RWPE2 (cell line): ENCODE results near the gene ADAMTS13.

ENCODE experiments used
- ATAC-seq: fragments of 200-7000 bp; cut with Tn5 transposase; 3 replicates; pipeline ENCODE4 v1.9.1; 2021; ENCODE audit warnings: low read depth
- DNase-seq: peaks from one replicate; pipeline ENCODE4 v3.0.0-alpha.2; 2020; ENCODE audit warnings: low spot score
- H3K27ac ChIP-seq: fragments of 450-650 bp; 2 replicates; pipeline ENCODE4 v1.5.1; 2017; ENCODE audit warnings: mild to moderate bottlenecking; ENCODE audit not compliant: poor library complexity, severe bottlenecking
- H3K27me3 ChIP-seq: fragments of 250-450 bp; sonication (Bioruptor Pico); 2 replicates; pipeline ENCODE4 v1.5.1; 2021; ENCODE audit warnings: mild to moderate bottlenecking, moderate library complexity; ENCODE audit not compliant: insufficient read depth, poor library complexity, severe bottlenecking
- H3K36me3 ChIP-seq: fragments of 250-450 bp; sonication (Bioruptor Pico); 2 replicates; pipeline ENCODE4 v1.5.1; 2020; ENCODE audit warnings: low read depth, mild to moderate bottlenecking, moderate library complexity
- H3K4me1 ChIP-seq: fragments of 250-450 bp; sonication (Bioruptor Pico); 2 replicates; pipeline ENCODE4 v1.5.1; 2021; ENCODE audit warnings: mild to moderate bottlenecking, moderate library complexity; ENCODE audit not compliant: insufficient read depth, poor library complexity, severe bottlenecking
- H3K4me3 ChIP-seq: fragments of 250-450 bp; sonication (Bioruptor Pico); 2 replicates; pipeline ENCODE4 v1.5.1; 2021; ENCODE audit warnings: mild to moderate bottlenecking, moderate library complexity; ENCODE audit not compliant: severe bottlenecking
- H3K9me3 ChIP-seq: fragments of 250-450 bp; sonication (Bioruptor Pico); 2 replicates; pipeline ENCODE4 v1.5.1; 2021; ENCODE audit warnings: mild to moderate bottlenecking, moderate library complexity; ENCODE audit not compliant: severe bottlenecking
- TF ChIP-seq, protein P1 (sequence below): fragments of 450-650 bp; IDR thresholded peaks from one replicate; pipeline ENCODE4 v1.5.1; 2017; ENCODE audit warnings: mild to moderate bottlenecking, moderate library complexity; ENCODE audit not compliant: poor library complexity, severe bottlenecking

The ADAMTS13 gene

DNA sequence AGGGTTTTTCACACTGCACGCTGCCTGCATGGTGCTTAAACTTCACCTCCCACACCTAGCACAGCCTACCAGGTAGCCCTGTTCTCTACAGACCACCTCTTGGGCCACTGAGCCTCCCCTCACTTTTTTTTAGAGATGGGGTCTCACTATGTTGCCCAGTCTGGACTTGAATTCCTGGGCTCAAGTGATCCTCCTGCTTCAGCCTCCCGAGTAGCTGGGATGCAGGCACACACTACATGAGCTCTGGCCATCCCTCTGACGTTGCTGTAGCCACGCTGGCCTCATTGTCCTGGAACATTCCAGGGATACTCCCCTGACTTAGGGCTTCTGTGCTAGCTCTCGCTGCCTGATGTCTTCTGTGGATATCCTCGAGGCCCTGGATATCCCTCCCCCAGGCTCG lies 30.4 kb downstream of the ADAMTS13 start:
- no peak for ATAC-seq
- no peak for DNase-seq

DNA sequence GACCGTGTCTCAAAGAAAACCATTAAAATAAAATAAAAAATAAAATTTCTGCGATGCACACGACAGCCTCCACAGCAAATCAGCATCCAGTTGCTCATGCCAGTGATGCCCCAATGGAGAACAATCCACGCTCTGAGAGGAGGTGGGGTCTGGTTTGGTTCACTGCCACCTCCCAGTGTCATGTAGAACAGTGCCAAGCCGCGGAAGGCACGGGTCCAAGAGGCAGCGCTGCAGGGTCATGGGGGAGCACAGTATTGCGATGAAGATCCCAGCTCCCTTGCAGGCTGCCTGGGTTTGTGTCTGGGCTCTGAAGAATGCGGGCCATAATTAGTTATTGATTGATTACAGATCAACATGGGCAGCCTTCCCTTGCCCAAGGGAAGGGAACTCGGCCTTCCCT lies 31.5 kb downstream of the ADAMTS13 start:
- DNase-seq (no peak), ATAC-seq (no peak)
- H3K4me1 ChIP-seq: no peaks in the 10 kb centered on the region
- TF ChIP-seq, protein P1, sequence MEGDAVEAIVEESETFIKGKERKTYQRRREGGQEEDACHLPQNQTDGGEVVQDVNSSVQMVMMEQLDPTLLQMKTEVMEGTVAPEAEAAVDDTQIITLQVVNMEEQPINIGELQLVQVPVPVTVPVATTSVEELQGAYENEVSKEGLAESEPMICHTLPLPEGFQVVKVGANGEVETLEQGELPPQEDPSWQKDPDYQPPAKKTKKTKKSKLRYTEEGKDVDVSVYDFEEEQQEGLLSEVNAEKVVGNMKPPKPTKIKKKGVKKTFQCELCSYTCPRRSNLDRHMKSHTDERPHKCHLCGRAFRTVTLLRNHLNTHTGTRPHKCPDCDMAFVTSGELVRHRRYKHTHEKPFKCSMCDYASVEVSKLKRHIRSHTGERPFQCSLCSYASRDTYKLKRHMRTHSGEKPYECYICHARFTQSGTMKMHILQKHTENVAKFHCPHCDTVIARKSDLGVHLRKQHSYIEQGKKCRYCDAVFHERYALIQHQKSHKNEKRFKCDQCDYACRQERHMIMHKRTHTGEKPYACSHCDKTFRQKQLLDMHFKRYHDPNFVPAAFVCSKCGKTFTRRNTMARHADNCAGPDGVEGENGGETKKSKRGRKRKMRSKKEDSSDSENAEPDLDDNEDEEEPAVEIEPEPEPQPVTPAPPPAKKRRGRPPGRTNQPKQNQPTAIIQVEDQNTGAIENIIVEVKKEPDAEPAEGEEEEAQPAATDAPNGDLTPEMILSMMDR: no peak
- H3K4me3 ChIP-seq: no peak overlapping the region
- H3K36me3 ChIP-seq: no peaks in the 10 kb centered on the region
- H3K27me3 ChIP-seq: no peaks in the 10 kb centered on the region
- no peak overlapping the region for H3K27ac ChIP-seq
- H3K9me3 ChIP-seq: no peaks in the 10 kb centered on the region

More for the DNA sequence above, 30.4 kb downstream of the ADAMTS13 start:
- Histone ChIP-seq H3K9me3 (no peaks in the 10 kb centered on the region), H3K4me3 (no peak overlapping the region), H3K36me3 (no peaks in the 10 kb centered on the region), H3K27ac (no peak overlapping the region), H3K27me3 (no peaks in the 10 kb centered on the region), H3K4me1 (no peaks in the 10 kb centered on the region)
- TF ChIP-seq, protein P1: no peak

DNA sequence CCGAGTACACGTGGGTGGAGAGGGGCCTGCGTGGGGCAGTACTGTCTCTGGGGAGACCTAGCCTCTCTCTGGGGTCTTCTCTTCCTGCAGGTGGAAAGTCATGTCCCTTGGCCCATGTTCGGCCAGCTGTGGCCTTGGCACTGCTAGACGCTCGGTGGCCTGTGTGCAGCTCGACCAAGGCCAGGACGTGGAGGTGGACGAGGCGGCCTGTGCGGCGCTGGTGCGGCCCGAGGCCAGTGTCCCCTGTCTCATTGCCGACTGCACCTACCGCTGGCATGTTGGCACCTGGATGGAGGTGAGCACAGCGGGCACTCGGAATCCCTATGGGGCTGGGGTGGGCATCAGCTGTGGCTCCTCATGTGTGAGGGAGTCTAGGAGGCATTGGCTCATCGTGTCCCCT lies 32.2 kb downstream of the ADAMTS13 start:
- Histone ChIP-seq H3K9me3 (no peaks in the 10 kb centered on the region), H3K36me3 (no peaks in the 10 kb centered on the region), H3K4me1 (no peaks in the 10 kb centered on the region), H3K4me3 (no peak overlapping the region), H3K27ac (no peak overlapping the region), H3K27me3 (no peaks in the 10 kb centered on the region)
- TF ChIP-seq, protein P1: no peak
- DNase-seq: no peak
- no peak for ATAC-seq

DNA sequence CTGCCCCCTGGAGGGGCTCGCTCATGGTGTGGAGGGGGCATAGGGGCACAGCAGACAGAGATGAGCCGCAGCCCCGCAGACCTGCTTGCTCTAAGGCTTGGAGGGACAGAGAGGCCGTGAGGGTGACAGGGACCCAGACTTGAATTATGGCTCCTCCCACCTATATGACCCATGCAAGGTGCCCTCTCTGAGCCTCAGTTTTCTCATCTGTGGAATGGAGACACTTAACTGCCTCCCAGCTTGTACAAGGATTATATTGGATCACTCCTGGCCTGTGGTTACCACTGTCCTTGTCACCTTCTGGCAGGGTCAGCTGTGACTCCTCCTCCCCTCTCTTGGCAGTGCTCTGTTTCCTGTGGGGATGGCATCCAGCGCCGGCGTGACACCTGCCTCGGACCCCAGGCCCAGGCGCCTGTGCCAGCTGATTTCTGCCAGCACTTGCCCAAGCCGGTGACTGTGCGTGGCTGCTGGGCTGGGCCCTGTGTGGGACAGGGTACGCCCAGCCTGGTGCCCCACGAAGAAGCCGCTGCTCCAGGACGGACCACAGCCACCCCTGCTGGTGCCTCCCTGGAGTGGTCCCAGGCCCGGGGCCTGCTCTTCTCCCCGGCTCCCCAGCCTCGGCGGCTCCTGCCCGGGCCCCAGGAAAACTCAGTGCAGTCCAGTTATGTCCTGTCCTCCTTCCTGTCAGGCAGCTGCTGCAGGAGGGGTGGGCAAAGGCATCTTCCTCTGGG lies 32.9 kb downstream of the ADAMTS13 start:
- H3K27me3 ChIP-seq: no peaks in the 10 kb centered on the region
- H3K4me3 ChIP-seq: no peak overlapping the region
- no peak for DNase-seq
- TF ChIP-seq, protein P1: no peak
- ATAC-seq: no peak
- no peak overlapping the region for H3K27ac ChIP-seq
- no peaks in the 10 kb centered on the region for H3K36me3 ChIP-seq
- no peaks in the 10 kb centered on the region for H3K4me1 ChIP-seq
- no peaks in the 10 kb centered on the region for H3K9me3 ChIP-seq

DNA sequence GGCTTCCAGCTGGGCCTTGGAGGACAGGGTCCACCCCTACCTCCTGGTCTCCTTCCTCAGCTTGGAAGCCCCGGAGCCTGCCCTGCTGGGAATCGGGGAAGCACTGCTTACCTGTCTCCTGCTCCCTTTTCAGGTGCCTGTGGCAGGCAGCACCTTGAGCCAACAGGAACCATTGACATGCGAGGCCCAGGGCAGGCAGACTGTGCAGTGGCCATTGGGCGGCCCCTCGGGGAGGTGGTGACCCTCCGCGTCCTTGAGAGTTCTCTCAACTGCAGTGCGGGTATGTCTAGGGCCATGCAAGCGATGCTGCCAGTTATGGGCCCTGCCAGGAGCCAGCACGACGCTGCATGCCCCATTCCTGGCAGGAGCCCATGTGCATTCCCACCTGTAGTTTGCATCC lies 33.8 kb downstream of the ADAMTS13 start:
- no peak overlapping the region for H3K27ac ChIP-seq
- ATAC-seq (no peak), DNase-seq (no peak)
- H3K27me3 ChIP-seq: no peaks in the 10 kb centered on the region
- H3K4me1 ChIP-seq: peaks cover 3% of the 10 kb centered on the region
- H3K9me3 ChIP-seq: no peaks in the 10 kb centered on the region
- TF ChIP-seq, protein P1: no peak
- H3K36me3 ChIP-seq: no peaks in the 10 kb centered on the region
- H3K4me3 ChIP-seq: no peak overlapping the region
